Activated B cell treated with CpG ODN at 0.5 μM for 24 hours (primary cell): Measurements from ENCODE around the gene LHFPL2. TPM values are rescaled to one million over a fixed set of nuclear protein-coding genes. Genes with fewer than 3 reads are reported as not detected.

Experiments used
- ATAC-seq: fragments of 200-7000 bp; cut with Tn5 transposase; one replicate; pipeline ENCODE4 v1.10.0; 2021; ENCODE audit warnings: low read depth, mild to moderate bottlenecking, moderate library complexity
- CTCF ChIA-PET: fragments of 350-600 bp; sonication (Branson Sonifier 250); formaldehyde crosslinking; loops from one replicate; lab custom pipeline; 2021; ENCODE audit warnings: antibody characterized with exemption; lab: Charles Lee
- POLR2A ChIA-PET: fragments of 350-600 bp; sonication (Branson Sonifier 250); formaldehyde crosslinking; loops from one replicate; lab custom pipeline; 2021; ENCODE audit warnings: antibody characterized with exemption; lab: Charles Lee
- DNase-seq: peaks from one replicate; pipeline ENCODE4 v3.0.0; 2022
- H3K27ac Mint-ChIP-seq: one replicate; pipeline ENCODE4 v1.8.0; 2020; ENCODE audit warnings: mixed read lengths
- H3K27me3 Mint-ChIP-seq: one replicate; pipeline ENCODE4 v1.8.0; 2021; ENCODE audit warnings: mixed read lengths
- H3K36me3 Mint-ChIP-seq: one replicate; pipeline ENCODE4 v1.8.0; 2021; ENCODE audit warnings: low read depth, mixed read lengths
- H3K4me1 Mint-ChIP-seq: one replicate; pipeline ENCODE4 v1.8.0; 2021; ENCODE audit warnings: mixed read lengths
- H3K4me3 Mint-ChIP-seq: one replicate; pipeline ENCODE4 v1.8.0; 2020; ENCODE audit warnings: mild to moderate bottlenecking, mixed read lengths
- H3K9me3 Mint-ChIP-seq: one replicate; pipeline ENCODE4 v1.8.0; 2020; ENCODE audit warnings: mixed read lengths
- CTCF ChIP-seq: fragments of 200-600 bp; IDR thresholded peaks from one replicate; pipeline ENCODE4 v1.8.0; 2022; ENCODE audit warnings: antibody characterized with exemption, mild to moderate bottlenecking
- intact Hi-C: fragments of 100-400 bp; cut with micrococcal nuclease; formaldehyde crosslinking; loops from one replicate; pipeline ENCODE4 v1.15.1; 2024
- total RNA-seq: library from RNA; stranded (reverse); gene quantifications from 2 replicates; pipeline ENCODE4 v1.2.3, GENCODE V29; 2022

LHFPL2 gene
- total RNA-seq, 1 donor from 2014 or later: 12.0 TPM

GRCh38 chr5:78573318-78573717 lies 75.3 kb downstream of the LHFPL2 start:
- Mint-ChIP-seq H3K27ac (peak overlapping the region; percentile 82), H3K9me3 (no peaks in the 10 kb centered on the region), H3K4me1 (peaks cover 35% of the 10 kb centered on the region), H3K27me3 (no peaks in the 10 kb centered on the region), H3K36me3 (no peaks in the 10 kb centered on the region), H3K4me3 (peak overlapping the region; percentile 46)
- DNase-seq (no peak), ATAC-seq (peak; percentile 53)
- intact Hi-C loops: no loop called here
- CTCF ChIA-PET: interaction anchor here (0.9 kb wide), 1 partner anchor 11 kb away, joined by 3 read pairs; no protein-coding TSS in a partner anchor
- TF ChIP-seq CTCF: no peak
- POLR2A ChIA-PET: interaction anchor here (2.4 kb wide), 1 partner anchor 412 kb away, joined by 10 read pairs; the partner anchor contains the start of gene ARSB

DNA sequence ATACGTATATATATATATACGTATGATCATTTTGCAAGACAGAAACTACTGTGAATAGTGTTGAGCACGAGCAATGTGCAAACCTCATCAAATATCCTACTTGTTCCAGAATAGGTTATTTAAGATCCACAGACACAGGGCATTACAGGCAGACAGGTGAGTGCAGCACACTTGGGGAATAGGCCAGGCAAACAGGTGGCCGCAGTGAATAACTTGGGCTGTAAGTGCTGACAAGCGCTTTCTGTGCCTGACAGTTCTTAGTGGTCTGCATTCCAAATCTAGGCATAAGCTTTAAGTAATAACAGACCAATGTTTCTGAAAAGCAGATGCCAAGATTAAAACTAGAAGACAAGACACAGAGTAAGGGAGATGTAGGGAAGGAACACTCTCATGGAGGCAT lies 77.9 kb downstream of the LHFPL2 start:
- intact Hi-C loops: no loop called here
- H3K4me1 Mint-ChIP-seq: peaks cover 41% of the 10 kb centered on the region
- no peak for DNase-seq
- ChIA-PET CTCF (no interaction called here), POLR2A (no interaction called here)
- TF ChIP-seq CTCF: no peak
- no peak overlapping the region for H3K27ac Mint-ChIP-seq
- no peaks in the 10 kb centered on the region for H3K27me3 Mint-ChIP-seq
- no peak overlapping the region for H3K4me3 Mint-ChIP-seq
- H3K9me3 Mint-ChIP-seq: peaks cover under 1% of the 10 kb centered on the region
- ATAC-seq: no peak
- peaks cover 1% of the 10 kb centered on the region for H3K36me3 Mint-ChIP-seq

DNA sequence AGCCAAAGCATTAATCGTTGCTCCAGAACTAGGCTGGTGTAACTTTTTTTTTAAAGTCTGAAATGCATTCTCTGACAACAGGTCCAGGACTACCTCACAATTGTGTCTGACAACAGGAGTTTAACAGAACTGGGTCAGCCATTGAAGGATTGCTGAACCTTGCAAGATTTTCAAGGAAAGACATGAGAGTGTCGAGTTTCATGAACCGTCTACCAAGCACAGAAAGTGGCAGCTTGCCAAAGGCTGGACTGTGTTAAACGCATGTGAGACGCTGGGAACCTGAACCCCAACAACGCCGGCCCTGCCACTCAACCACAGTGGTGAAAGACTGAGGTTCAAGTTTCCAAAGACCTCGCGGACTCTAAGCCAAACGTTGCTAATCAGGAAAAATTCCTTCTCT lies 79.1 kb downstream of the LHFPL2 start:
- Mint-ChIP-seq H3K4me3 (no peak overlapping the region), H3K9me3 (peaks cover 3% of the 10 kb centered on the region), H3K36me3 (peaks cover 7% of the 10 kb centered on the region), H3K27ac (no peak overlapping the region), H3K27me3 (no peaks in the 10 kb centered on the region), H3K4me1 (peaks cover 34% of the 10 kb centered on the region)
- DNase-seq (no peak), ATAC-seq (no peak)
- ChIA-PET CTCF (no interaction called here), POLR2A (no interaction called here)
- TF ChIP-seq CTCF: no peak
- intact Hi-C loops: no loop called here

DNA sequence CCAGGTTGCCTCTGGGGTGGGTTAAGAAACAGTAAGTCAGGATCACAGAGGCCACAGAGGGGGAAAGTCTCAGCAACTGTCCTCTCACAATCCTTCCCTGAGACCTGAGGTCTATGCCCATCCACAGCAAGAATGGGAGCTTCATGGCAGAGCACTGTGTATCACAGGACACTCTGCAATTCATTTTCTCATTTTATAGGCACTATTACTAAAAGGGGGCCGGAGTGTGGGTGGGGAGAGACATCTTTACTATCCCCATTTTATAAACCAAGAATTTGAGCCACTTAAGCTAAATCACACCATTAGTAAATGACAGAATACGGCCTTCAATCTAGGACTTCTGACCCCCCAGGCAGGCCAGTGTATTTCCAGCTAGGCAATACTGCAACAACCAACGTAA lies 79.9 kb downstream of the LHFPL2 start:
- H3K9me3 Mint-ChIP-seq: peaks cover 3% of the 10 kb centered on the region
- H3K27me3 Mint-ChIP-seq: no peaks in the 10 kb centered on the region
- ChIA-PET CTCF (no interaction called here), POLR2A (no interaction called here)
- DNase-seq (no peak), ATAC-seq (no peak)
- no peak for TF ChIP-seq CTCF
- intact Hi-C loops: no loop called here
- H3K4me3 Mint-ChIP-seq: no peak overlapping the region
- H3K36me3 Mint-ChIP-seq: peaks cover 12% of the 10 kb centered on the region
- H3K27ac Mint-ChIP-seq: no peak overlapping the region
- H3K4me1 Mint-ChIP-seq: peaks cover 27% of the 10 kb centered on the region

GRCh38 chr5:78568212-78568611 lies 80.4 kb downstream of the LHFPL2 start:
- no peak for ATAC-seq
- POLR2A ChIA-PET: no interaction called here

More at GRCh38 chr5:78568212-78568611, 80.4 kb downstream of the LHFPL2 start:
- intact Hi-C loops: no loop called here
- no peak overlapping the region for H3K4me3 Mint-ChIP-seq
- DNase-seq: no peak
- peaks cover 3% of the 10 kb centered on the region for H3K9me3 Mint-ChIP-seq
- peaks cover 22% of the 10 kb centered on the region for H3K4me1 Mint-ChIP-seq
- H3K36me3 Mint-ChIP-seq: peaks cover 13% of the 10 kb centered on the region
- CTCF ChIA-PET: no interaction called here
- no peak for TF ChIP-seq CTCF
- no peaks in the 10 kb centered on the region for H3K27me3 Mint-ChIP-seq
- no peak overlapping the region for H3K27ac Mint-ChIP-seq
